Right ventricle myocardium superior (tissue), 1 donor: ENCODE results near the gene SUPT5H. TPM values are rescaled to one million over a fixed set of nuclear protein-coding genes. Genes with fewer than 3 reads are reported as not detected.

ENCODE experiments used
- ATAC-seq: fragments of 200-7000 bp; cut with Tn5 transposase; one replicate; pipeline ENCODE4 v1.9.1; 2020; ENCODE audit warnings: mild to moderate bottlenecking; ENCODE audit not compliant: poor library complexity
- DNase-seq: peaks from one replicate; pipeline ENCODE4 v3.0.0-alpha.2; 2020
- intact Hi-C: fragments of 100-400 bp; cut with DNase I; formaldehyde crosslinking; loops from one replicate; pipeline ENCODE4 v1.11.2; 2022
- long read RNA-seq: library from polyadenylated mRNA; unstranded; transcript quantifications from one replicate; pipeline ENCODE4 v2.0.0, GENCODE V29; 2021
- total RNA-seq: library from RNA; stranded (reverse); fragmentation: NEBNext Ultra II Directional; extraction: Animal tissue kit (Norgen Biotek cat#: 25700); gene quantifications from one replicate; pipeline ENCODE4 v1.2.1, GENCODE V29; 2021
- donor health status: DM: no; HTN: yes; CAD: no; lungs with severe emphysema.

SUPT5H gene
- 82.6 TPM for total RNA-seq
- long read RNA-seq, transcript SUPT5H-218 (2 exons, 718 nt), result major isoform, 20 of 66 reads
- long read RNA-seq, partial matches to known transcripts, result 38 of 66 reads
- long read RNA-seq, other reads (novel, unspliced or antisense), result 5 of 66 reads

DNA sequence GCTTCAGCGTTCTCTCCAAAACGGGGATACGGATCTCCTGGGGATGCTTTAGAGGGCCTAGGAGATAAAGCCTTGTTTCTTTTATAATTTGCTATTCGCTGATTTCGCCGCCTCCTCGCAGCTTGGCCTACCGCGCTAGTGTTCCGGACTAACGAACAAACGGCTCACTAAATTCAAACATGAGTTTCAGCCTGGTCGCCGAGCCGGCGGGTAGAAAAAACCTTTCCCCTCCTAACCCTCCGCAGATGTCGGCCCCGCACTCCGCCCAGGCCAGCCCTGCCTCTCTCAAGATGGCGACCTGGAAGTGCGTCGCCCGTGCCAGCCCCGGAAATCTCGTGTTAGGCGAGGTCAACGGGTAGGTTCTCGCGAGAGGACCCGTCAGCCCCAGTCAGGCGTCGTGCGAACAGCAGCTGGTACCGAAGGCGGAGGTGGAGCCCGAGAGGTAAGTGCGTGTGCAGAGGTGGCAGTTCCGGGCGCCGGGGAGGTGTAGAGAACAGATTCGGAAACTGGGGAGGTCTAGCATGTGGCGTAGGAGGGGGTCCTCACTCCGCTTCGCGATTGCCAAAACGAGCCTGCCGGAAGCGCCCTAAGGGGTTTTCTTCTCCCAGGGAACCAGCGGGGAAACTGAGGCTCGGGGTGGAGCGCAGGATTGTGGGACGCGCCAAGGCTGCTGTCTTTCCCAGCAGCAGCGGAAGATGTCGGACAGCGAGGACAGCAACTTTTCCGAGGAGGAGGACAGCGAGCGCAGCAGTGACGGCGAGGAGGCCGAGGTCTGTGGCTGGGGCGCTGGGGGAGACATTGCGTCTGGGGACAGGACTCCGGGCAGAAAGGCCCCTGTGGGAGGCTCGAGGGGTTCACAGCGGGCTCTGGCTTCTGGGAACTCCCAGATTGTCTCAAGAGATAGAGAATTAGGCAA is at the start of gene SUPT5H:
Gene SUPT5H (plus strand): TSS at position 387 of the 916 bp plus-strand sequence. CDS start 309 bp downstream, at position 696.
- ATAC-seq (peak; percentile 99), DNase-seq (peak; percentile 98)
- intact Hi-C loops, result no loop called here

DNA sequence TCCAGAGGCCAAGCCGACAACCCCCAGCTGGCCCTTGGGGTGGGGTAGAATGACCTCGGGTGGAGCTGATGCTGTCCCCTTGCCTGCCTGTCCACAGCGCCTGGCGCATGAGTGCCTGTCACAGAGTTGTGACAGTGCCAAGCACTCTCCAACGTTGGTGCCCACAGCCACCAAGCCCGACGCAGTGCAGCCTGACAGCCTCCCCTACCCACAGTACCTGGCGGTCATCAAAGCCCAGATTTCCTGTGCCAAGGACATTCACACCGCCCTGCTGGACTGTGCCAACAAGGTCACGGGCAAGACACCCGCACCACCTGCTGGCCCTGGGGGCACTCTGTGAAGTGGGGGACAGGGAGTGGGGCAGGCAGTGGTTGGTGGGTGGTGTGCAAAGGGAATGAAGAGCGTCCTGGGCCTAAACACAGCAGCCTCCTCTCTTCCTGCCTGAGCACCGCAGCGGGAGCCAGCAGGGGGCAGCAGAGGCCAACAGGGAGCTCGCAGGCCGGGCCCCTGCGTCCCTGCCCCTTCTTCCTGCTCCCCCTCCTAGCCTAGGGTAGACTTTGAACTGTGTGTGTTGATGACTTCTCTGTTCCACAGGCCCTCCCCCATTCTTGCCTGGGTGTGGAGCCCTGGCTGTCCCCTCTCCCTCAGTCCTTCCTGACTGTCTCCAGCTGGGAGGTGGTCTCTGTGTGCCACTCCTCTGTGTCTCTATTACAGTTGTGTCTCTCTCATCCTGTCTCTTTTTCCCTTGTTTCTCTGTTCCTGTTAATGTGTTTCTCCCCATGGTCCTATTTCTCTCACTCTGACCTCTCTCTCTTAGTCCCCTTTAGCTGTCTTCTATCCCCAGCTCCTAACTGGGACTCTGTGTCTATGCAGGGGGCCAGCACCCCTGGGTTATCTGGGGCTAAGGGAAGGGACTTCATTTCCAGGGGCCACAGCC is 47.8 kb upstream of the SUPT5H start:
- ATAC-seq (peak; percentile 82), DNase-seq (peak; percentile 96)
- intact Hi-C loops, result no loop called here

DNA sequence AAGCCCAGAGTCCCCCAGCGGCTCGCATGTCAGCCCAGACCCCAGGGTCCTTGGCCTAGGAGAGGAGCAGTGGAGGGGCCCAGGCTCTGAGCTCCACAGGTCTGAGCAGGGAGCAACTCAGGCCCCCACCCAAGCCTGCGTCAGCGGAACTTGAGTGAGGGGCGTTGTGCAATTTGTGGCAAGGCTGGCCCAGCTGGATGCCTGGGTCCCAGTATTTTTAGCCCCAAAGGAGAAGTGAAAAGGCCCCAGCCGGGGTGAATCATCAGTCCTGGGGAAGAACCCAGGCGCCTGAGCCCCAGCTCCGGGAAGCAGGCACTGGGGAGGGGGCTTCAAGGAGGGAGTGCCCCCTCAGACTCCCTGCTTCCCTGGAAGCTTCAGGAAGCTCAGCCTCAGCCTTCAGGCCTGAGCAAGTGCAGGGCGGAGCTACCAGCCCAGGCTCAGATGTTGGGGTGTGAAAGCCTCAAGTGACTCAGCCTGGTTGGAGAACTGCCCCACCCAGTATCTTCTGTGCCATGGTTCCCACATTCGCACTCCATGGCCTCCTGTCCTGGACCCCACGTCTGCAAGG is 47.0 kb upstream of the SUPT5H start:
- intact Hi-C loops, result no loop called here
- peak; percentile 7 for ATAC-seq

DNA sequence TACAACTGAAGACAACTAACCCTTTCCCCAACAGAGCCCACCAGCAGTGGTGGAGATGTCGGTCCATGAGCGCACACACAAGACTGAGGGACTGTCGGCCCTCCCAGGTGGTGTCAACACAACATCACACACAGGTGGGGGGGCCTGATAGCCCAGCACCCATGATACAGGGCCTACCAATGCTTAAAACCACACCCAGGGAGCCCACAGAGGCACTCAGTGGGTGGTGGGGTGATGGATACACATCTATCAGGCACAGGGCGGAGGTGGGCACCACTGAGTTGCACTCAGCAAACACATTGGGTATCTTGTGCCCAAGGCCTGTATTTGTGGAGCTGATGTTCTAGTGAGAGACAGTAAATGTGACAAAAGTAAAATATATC is 45.7 kb upstream of the SUPT5H start:
- DNase-seq (no peak), ATAC-seq (no peak)
- intact Hi-C loops, result no loop called here

More for the DNA sequence above, 47.0 kb upstream of the SUPT5H start:
- DNase-seq, result peak; percentile 89

DNA sequence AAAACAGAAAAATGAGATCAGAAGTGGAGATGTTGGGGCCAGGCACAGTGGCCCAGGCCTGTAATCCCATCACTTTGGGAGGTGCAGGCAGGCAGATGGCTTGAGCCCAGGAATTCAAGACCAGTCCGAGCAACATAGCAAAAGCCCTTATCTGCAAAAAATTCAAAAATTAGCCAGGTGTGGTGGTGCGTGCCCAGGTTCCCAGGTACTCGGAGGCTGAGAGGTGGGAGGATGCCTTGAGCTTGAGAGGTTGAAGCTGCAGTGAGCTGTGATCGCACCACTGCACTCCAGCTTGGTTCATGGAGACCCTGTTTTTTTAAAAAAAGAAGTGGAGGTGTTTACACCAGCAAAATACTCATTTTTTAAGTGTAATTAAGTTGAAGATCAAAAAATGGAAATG is 45.3 kb upstream of the SUPT5H start:
- no peak for DNase-seq
- intact Hi-C loops, result no loop called here
- ATAC-seq, result no peak

DNA sequence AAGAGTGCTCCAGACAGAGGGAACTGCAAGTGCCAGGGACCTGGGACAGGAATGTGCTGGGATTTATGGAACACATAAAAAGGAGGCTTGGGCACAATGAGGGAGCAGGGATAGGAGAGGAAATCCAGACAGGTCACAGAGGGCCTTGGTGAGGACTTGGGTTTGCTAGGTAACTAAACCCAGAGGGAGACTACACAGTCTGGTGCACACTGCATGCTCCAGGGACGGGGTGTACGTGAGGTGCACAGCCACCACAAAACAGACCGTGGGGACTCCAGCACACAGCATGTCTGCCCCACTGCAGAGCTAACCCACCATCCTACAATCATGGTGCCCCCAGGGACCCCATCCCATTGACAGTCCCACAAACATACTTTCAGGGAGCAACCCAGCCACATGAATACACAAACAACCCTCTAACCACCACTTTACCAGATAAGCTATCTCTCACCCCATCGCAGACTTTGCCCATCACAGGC is 44.3 kb upstream of the SUPT5H start:
- DNase-seq, result no peak
- ATAC-seq, result no peak
- intact Hi-C loops, result no loop called here

DNA sequence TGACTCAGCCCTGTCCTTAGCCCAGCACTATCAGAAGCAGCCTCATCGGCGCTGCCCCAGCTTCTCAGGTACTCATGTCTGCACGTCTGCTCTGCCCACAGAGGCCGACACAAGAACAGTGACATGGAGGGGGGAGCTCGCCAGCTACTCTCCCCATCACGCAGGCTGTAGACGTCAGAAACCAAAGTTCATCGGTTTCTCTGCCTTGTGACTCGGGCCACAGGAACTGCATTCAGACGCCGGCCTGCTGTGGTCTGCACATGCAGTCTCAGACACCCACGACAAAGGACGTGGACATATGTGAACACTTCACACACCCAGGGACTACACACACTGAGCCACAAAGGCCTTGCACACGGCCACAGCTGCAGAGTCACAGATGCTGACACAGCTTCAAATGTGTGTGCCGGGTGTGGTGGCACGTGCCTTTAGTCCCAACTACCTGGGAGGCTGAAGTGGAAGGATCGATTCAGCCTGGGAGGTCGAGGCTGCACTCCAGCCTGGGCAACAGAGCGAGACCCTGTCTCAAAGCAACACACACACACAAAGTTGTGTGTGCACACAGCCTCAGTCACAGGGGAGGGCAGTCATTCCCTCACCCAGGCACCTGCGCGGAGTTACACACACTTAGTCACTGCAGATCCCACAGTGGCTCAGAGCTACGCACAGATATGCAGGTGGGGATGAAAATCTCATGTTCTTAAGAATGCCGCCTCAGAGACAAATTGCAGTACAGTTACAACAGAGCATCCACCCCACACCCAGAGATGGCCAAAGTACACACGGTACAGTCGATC is 43.6 kb upstream of the SUPT5H start:
- DNase-seq (peak; percentile 69), ATAC-seq (no peak)
- intact Hi-C loops, result no loop called here

DNA sequence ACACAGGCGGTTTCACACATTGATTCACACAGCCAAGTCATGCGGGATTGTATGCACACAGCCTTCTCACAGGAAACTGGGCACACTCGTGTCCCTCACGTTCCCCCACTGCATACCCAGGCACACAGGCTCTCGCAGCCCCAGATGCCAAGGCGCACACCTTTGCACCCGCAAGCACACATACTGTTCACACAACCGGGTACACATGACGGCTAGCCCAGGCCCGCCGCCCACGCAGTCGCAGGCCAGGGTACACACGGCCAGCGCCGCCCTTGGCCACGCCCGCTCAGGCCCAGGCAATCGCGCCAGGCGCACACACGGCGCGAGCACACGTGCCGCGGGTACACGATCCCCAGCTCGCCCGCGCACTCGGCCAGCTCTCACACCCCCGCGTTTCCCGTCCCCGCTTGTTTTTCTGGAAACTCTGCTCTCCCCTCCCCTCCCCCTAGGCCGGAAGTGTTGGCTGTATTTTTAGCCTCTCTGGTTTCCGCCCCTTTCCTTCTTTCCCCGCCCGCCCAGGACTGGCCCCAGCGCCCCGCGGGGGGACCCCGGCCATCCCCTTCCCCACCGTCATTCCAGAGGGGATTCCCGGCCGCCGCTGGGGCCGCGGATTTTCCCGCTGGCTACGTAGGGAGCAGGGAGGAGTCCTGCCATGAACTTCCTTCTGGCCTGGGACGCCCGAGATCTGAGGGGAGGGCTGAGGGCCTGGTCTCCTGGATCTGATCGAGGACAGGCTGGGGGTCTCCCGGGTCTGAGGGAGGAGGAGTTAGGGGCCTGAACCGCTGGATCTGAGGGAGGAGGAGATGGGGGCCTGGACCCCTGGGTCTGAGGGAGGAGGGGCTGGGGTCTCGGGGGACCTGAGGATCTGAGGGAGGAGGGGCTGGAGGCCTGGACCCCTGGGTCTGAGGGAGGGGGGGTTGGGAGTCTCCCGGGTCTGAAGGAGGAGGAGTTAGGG is 42.8 kb upstream of the SUPT5H start:
- intact Hi-C loops, result no loop called here
- peak; percentile 96 for DNase-seq

DNA sequence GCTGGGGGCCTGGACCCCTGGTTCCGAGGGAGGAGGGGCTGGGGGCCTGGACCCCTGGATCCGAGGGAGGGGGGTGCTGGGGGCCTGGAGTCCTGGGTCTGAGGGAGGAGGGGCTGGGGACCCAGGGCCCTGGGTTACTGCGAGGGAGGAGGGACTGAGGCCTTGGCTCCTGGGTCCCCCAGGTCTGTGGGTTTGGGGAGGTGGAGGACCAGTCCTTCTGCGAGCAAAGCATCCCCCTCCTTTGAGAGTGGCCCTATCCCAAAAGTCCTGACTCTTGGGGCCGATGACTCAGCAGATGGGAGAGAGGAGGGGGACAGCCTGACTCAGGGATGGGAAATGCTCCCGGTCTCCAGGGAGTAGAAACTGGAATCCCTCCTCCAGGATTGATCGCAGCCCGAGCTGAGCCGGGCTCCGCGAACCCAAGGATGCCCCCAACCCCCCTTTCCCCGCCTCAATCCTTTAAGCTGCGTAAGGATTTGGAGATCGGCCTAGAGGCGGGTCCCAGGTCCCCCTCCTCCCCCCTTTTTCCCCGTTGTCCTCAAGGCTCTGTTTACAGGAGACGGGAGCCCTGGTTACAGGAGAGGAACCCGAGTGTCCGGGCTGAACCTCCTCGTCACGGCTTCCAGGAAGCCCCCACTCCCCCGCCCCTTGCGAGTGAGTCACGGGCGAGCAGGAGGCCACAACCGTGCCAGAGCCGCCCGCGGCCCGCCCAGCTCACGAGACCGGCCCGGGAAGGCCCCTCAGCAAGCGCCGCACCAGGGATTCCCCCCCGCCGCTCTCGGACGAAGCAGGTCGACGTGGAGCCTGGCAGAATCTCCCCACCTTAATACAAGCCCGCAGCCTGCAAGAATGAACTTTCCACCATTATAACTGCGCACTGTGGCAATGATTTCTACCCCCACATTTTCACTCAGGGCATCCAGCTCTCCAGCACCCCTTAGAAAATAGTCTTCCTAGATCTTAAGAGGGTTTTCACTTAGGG is 41.8 kb upstream of the SUPT5H start:
- DNase-seq (peak; percentile 99), ATAC-seq (peak; percentile 55)
- intact Hi-C loops, result no loop called here

More for the DNA sequence above, 42.8 kb upstream of the SUPT5H start:
- peak; percentile 52 for ATAC-seq

DNA sequence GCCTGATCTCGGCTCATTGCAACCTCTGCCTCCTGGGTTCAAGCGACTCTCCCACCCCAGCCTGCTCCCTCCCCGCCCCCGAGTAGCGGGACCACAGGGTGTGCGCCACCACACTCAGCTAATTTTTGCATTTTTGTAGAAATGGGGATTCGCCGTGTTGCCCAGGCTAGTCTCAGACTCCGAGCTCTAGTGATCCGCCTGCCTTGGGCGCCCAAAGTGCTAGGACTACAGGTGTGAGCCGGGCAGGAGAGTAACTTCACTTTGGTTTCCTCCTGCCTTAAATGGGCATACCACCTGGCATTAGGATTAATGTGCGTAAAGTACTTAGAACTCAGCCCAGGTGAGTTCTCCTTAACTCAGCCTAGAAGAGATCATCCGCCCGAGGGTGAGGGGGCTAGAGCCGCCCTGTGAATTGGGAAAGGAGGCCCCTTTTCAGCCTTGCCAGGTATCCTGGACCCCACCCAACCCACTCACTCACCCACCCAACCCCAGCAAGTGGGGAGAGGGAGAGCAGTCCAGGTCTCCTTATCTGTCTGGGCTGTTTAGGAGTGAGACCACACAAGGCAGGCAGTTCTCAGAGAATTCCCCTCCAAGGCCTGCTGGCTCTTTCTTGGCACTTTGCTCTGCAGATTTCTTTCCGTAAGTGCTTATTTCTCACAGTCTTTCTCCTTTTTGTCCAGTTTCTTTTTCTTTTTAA is 40.0 kb upstream of the SUPT5H start:
- ATAC-seq (no peak), DNase-seq (peak; percentile 37)
- intact Hi-C loops, result no loop called here

DNA sequence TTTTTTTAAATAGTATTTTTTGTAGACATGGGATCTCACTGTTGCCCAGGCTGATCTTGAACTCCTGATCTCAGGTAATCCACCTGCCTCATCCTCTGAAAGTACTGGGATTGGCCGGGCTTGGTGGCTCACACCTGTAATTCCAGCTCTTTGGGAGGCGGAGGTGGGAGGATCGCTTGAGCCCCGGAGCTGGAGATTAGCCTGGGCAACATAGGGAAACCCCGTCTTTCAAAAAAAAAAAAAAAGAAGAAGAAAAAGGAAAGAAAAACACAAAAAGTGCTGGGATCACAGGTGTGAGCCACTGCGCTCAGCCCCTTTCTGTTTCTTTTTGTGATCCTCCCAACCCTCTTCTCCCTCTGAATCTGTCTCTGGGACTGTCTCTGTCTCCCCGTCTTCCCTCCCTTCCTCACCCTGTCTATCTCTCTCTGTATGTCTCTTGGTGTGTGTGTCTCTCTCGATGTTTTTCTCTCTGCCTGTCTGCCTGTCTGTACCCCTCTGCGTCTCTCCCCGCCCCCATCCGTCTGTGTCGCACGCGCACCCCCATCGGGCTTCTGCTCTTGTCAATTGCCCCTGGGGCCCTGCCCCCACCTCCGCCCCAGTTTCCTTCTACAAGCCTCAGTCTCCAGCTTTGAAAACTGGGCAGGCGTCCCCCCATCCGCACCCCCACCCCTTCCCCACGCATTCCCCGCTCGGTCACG is 39.3 kb upstream of the SUPT5H start:
- ATAC-seq, result peak; percentile 0
- intact Hi-C loops, result no loop called here

DNA sequence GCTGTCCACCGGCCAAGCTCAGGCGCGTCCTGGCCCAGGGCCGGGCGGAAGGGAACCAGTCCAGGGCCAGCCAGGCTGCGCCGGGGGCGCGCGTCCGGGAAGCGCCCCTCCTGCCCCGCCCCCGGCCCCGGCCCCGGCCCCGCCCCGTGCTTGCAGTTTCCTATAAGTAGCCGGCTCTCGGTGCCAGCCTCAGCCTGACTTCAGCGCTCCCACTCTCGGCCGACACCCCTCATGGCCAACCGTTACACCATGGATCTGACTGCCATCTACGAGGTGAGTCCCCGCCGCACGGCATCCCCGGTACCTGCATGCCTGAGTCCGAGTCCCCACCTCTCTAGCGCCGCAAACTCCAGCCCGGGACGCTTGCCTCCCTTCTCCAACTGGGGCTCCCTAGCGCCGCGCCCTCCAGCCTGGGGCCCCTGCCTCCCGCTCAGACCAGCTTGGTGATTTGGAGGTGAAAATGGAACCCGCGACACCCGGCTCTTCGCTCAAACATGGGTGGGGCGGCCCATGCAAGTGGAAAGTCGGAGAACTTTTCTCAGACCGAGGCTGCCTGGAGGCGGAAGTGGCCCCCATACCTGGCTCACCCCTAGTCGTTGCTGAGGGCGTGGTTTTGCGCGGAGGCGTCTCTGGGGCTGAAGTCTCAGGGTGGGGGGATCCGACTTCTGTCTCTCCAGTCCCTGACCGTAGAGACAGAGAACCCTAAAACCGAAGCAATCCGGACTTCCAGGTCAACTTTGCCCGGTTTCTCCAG is 38.5 kb upstream of the SUPT5H start, which contains the start of gene ZFP36:
Gene ZFP36 (plus strand): TSS at position 192 of the 754 bp plus-strand sequence. CDS start 58 bp downstream, at position 250.
- intact Hi-C loops, result no loop called here
- DNase-seq, result peak; percentile 94
- peak; percentile 52 for ATAC-seq

More for the DNA sequence above, 39.3 kb upstream of the SUPT5H start:
- peak; percentile 40 for DNase-seq

DNA sequence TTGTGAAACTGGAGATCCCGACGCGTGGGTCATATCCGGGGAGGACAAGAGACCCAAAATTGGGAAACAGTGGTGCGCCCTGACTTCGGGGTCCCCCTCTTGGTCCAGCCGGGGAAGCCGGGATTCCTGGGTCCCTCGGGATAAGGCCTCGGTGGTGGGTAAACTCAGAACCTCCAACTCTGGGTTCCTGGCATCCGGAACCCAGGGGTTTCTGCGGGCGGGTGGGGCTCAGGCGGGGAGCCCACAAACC is 38.0 kb upstream of the SUPT5H start:
- no peak for ATAC-seq
- no peak for DNase-seq

More for the DNA sequence above, 38.0 kb upstream of the SUPT5H start:
- intact Hi-C loops, result no loop called here
